Dermis microvascular lymphatic vessel endothelial cell (primary cell): Measurements from ENCODE around the gene NME1. TPM values are rescaled to one million over a fixed set of nuclear protein-coding genes. Genes with fewer than 3 reads are reported as not detected.
"Not testable (repeated sequence)": the region's sequence is repeated elsewhere in the genome, so short reads cannot be mapped to it uniquely, and the experiment has no call there.

Experiments used
- DNase-seq, 2 donors: peaks; one replicate each; pipeline versions ENCODE4 v3.0.0 to v3.0.0-alpha.2; 2010; ENCODE audit warnings: low read depth in 2 of 2
- total RNA-seq: library from RNA; depleted of rRNA; stranded (reverse); fragments of >200 nt; gene quantifications from 2 replicates; pipeline ENCODE4 v1.2.1, GENCODE V29; 2014

Gene NME1
- total RNA-seq: 89.8 and 208 TPM in 2 replicates

- peak; percentile 100 for DNase-seq
Measured at GRCh38 chr17:51153210-51154072, at the start of gene NME1. TSS of gene NME1 (plus strand) at chr17:51153559. CDS start at chr17:51155655, 2,096 bp downstream.

GRCh38 chr17:51107778-51108177 is 45.6 kb upstream of the NME1 start:
- no peak for DNase-seq

DNA sequence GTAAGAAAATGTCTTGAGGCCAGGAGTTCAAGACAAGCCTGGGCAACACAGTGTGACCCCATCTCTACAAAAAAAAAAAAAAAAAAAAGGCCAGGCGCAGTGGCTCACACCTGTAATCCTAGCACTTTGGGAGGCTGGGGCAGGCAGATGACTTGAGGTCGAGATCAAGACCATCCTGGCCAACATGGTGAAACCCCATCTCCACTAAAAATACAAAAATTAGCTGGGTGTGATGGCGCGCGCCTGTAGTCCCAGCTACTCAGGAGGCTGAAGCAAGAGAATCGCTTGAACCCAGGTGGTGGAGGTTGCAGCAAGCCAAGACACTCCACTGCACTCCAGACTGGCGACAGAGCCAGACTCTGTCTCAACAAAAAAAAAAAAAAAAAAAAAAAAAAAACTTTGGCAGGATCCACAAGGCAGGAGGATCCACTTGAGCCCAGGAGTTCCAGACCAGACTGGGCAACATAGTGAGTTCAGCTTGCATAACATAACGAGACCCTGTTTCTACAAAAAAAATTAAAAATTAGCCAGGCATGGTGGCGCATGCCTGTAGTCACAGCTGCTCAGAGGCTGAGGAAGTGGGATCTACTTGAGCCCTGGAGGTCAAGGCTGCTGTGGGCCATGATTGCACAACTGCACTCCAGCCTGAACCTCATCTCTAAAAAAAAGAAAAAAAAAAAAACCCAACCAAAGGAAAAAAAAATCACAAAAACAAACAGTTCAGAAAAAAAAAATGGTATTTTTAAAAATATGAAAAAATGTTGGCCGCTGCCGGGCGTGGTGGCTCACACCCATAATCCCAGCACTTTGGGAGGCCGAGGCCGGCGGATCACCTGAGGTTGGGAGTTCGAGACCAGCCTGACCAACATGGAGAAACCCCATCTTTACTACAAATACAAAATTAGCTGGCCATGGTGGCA is 40.8 kb upstream of the NME1 start:
- not testable (repeated sequence) for DNase-seq

DNA sequence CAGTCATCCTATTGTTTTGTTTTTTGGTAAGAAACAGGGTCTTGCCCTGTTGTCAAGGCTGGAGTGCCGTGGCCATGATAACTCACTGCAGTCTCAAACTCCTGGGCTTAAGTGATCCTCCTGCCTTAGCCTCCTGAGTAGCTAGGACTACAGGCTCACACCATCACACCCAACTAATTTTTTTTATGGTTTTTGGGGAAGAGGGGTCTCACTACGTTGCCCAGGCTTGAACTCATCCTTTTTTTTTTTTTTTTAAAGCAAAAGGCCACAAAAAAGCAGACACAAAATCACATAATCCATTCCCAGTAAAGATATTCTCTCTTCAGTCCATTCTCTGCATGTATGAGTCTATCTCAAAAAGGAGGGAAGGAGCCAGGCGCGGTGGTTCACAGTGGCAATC is 38.2 kb upstream of the NME1 start:
- no peak for DNase-seq

GRCh38 chr17:51118330-51119195 is 34.8 kb upstream of the NME1 start:
- DNase-seq: peak; percentile 63

- DNase-seq: peak in 1 of 2 donors; percentile 67
Measured at GRCh38 chr17:51119415-51120356, 33.7 kb upstream of the NME1 start.

- DNase-seq: peak in 1 of 2 donors; percentile 48
Measured at GRCh38 chr17:51120357-51120738, 33.0 kb upstream of the NME1 start.

GRCh38 chr17:51120739-51121619 is 32.4 kb upstream of the NME1 start, which contains the start of gene SPAG9:
TSS of gene SPAG9 (minus strand) at chr17:51120868. CDS start at chr17:51120656, 212 bp downstream.
- peak; percentile 89 to 98 for DNase-seq

DNA sequence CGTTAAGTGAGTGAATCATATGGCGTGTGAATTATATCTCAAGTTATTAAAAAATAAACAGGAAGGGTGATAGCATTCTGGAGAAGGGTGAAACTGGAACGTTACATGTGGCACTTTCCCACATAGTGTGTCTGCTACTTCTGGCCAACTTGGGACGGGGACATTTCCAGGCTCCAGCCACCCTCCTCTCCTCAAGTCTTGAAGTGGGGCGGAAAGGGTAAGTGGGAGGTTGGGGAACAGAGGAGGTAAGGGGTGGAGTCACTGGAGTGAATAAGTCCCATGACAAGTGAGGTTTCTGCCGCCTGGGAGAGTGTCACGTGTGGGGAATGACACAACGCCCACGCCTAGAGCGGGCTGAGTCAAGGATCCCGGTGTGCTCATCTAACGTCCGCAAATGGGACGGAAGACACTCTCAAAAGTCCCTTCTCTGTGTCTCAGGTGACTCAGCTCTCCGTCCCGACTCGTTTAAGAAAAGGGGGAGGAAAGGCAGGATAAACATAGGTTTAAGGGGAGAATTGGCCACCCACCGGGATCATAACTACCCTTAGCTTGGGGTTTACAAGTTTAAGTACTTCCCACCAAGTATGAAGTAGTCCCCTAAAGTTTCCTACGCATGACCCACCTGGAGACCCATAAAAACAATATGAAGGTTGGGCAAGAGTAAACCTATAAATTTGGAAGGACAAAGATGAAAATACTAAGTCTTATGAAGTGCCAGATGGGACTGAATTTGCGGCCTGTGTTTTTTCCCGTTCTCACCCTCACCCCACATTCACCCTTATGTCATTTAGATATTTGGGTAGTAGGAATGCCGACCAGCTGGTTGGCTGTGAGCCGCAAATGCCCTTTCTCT is 31.5 kb upstream of the NME1 start:
- peak; percentile 91 to 98 for DNase-seq

DNA sequence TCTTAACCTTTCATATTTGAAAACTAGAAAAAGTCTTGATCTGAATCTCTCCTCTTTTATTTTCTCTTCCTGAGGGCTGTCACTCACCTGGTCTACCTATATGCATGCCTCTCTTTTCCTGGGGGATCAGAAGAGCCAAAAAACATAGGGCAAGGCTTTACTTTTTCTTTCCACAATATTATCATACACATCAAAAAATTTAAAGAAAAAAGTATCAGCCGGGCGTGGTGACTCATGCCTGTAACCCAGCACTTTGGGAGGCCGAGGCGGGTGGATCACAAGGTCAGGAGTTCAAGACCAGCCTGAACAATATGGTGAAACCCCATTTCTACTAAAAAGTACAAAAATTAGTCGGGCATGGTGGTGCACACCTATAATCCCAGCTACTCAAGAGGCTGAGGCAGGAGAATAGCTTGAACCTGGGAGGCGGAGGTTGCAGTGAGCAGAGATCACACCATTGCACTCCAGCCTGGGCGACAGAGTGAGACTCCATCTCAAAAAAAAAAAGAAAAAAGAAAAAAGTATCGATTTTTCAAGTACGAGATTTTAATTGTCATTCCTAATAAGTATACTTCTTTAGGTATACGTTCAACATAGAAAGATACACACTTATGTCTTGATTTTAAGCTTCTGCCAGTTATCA is 30.8 kb upstream of the NME1 start:
- not testable (repeated sequence) for DNase-seq

DNA sequence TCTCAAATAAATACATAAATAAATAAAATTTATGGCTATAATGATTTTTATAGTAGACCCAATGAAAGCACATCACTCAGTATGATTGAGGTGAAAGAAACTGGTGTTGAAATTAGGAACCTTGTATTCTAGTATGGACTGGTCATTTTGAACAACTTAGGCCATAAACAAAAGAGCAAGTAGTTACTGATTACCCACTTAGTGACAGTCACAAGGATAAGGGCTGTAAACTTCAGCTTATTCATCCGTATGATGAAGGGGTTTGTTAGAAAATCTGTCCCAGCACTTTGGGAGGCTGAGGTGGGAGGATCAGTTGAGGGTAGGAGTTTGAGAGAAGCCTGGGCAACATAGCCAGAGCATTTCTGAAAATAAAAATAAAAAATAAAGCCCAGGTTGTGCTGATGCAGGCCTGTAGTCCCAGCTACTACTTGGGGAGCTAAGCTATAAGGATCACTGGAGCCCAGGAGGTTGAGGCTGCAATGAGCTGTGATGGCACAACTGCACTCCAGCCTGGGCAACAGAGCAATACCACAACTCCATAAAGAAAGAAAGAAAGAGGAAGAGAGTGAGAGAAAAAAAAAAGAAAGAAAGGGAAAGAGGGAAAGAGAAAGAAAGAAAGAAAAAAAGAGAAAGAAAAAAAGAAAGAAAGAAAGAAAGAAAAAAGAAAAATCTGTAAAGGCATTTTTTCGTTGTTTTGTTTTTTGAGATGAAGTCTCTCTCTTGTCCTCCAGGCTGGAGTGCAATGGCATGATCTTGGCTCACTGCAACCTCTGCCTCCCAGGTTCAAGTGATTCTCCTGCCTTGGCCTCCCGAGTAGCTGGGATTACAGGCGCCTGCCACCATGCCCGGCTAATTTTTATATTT is 28.5 kb upstream of the NME1 start:
- DNase-seq: no peak

- no peak for DNase-seq
Measured at GRCh38 chr17:51128076-51128475, 25.3 kb upstream of the NME1 start.

DNA sequence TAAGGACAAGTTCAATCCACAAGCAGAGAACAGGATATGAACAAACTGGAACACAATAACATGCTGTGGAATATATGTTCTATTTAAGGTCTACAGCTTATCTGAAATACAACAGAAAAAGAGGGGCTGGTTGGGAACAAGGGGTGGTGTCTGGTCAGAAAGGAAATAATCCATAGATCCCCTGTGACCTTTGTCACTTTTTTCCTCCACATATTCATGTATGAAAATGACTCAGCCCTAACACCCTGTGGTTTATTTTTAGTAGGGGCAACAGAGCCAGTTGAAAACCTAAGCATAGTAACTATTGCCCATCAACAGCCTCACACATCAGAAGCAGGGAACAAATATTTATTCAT is 20.4 kb upstream of the NME1 start:
- peak; percentile 92 to 96 for DNase-seq

DNA sequence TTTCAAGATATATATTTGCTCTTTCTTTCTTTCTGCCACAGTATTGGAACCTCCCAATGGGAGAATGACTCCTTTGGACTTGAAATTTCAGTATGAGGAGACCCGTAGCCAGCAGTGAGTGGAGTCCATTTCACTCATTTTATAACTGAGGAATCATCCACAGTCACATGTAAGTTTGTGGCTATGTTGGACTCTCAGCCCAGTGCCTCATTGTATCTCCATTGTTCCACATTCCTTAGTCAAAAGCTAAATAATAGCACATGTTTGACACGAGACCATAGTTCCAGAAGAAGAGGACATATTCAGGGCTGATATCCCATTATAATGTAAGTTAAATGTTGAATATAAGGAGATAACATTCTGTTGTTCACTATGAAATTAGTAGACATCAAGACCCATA is 20.0 kb upstream of the NME1 start:
- no peak for DNase-seq

DNA sequence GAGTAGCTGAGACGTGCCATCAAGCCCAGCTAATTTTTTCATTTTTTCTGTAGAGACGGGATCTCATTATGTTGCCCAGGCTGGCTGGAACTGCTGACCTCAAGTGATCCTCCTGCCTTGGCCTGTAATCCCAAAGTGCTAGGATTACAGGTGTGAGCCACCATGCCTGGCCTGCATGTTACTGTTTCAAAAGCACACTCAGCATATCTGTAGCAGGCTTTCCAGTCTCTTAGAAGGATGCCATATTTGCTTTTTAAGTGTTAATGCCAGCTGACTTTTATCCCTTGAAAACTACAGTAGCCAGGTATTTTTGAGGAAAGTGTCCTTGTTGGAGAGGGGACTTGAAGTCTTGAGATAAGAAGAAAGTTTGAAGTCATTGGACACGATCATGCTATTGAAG is 17.4 kb upstream of the NME1 start:
- no peak for DNase-seq

- no peak for DNase-seq
Measured at GRCh38 chr17:51142597-51142996, 10.8 kb upstream of the NME1 start.
